Naive B cell (primary cell): Measurements from ENCODE around the gene PER2. TPM values are rescaled to one million over a fixed set of nuclear protein-coding genes. Genes with fewer than 3 reads are reported as not detected.
A peak's percentile ranks its signal among the peaks of the same experiment; 100 is the strongest.

ENCODE experiments used
- ATAC-seq, 2 donors: fragments of 150-1000 bp; cut with Tn5 transposase; 2 replicates each; pipeline ENCODE4 v1.10.0; 2021; ENCODE audit warnings: low read depth in 2 of 2, mild to moderate bottlenecking in 2 of 2, moderate library complexity in 2 of 2
- DNase-seq: peaks from one replicate; pipeline ENCODE4 v3.0.0; 2022
- H3K27ac Mint-ChIP-seq, 6 donors: one replicate each; pipeline ENCODE4 v1.8.0; 2020 to 2022; ENCODE audit warnings: mild to moderate bottlenecking in 6 of 6, mixed read lengths in 6 of 6, moderate library complexity in 5 of 6, inconsistent platforms in 2 of 6
- H3K27me3 Mint-ChIP-seq, 3 donors: one replicate each; pipeline ENCODE4 v1.8.0; 2021 to 2022; ENCODE audit warnings: mixed read lengths in 3 of 3, mild to moderate bottlenecking in 1 of 3
- H3K36me3 Mint-ChIP-seq, 2 donors: one replicate each; pipeline ENCODE4 v1.8.0; 2020 to 2022; ENCODE audit warnings: mixed read lengths in 2 of 2, inconsistent platforms in 1 of 2, mild to moderate bottlenecking in 1 of 2
- H3K4me1 Mint-ChIP-seq, 3 donors: one replicate each; pipeline ENCODE4 v1.8.0; 2020 to 2022; ENCODE audit warnings: mixed read lengths in 3 of 3, inconsistent platforms in 1 of 3, mild to moderate bottlenecking in 1 of 3, moderate library complexity in 1 of 3
- H3K4me3 Mint-ChIP-seq, 8 donors: one replicate each; pipeline ENCODE4 v1.8.0; 2020 to 2022; ENCODE audit warnings: mild to moderate bottlenecking in 8 of 8, mixed read lengths in 8 of 8, moderate library complexity in 8 of 8, inconsistent platforms in 2 of 8
- H3K9me3 Mint-ChIP-seq, 7 donors: one replicate each; pipeline ENCODE4 v1.8.0; 2020 to 2022; ENCODE audit warnings: mixed read lengths in 7 of 7, mild to moderate bottlenecking in 5 of 7, inconsistent platforms in 2 of 7, moderate library complexity in 1 of 7
- polyA plus RNA-seq, 6 donors: library from polyadenylated mRNA; unstranded; fragments of 300-500 nt; fragmentation: Illumina TruSeq; gene quantifications; one replicate each; pipeline ENCODE4 v1.2.3, GENCODE V29; 2021; ENCODE audit warnings: low read depth in 6 of 6

The PER2 gene
- polyA plus RNA-seq, 6 donors from 2014 or later, result 3.5 to 11.7 (median 4.5) TPM

GRCh38 chr2:238202326-238203093, 85.9 kb downstream of the PER2 start:
- no peak for DNase-seq
- peak overlapping the region; percentile 80 to 95 (median 89) for H3K4me3 Mint-ChIP-seq
- peaks cover 25 to 47% (median 44%) of the 10 kb centered on the region in 3 donors for H3K4me1 Mint-ChIP-seq
- ATAC-seq, result no peak
- H3K9me3 Mint-ChIP-seq, result peaks cover 0 to 2% (median 0%) of the 10 kb centered on the region in 7 donors
- peak overlapping the region; percentile 58 to 95 (median 86) for H3K27ac Mint-ChIP-seq
- no peaks in the 10 kb centered on the region for H3K36me3 Mint-ChIP-seq
- H3K27me3 Mint-ChIP-seq, result no peaks in the 10 kb centered on the region

Other genes starting within 250 kb of the PER2 start
- 10 to 100 TPM; 11.5 to 18.8 (median 15.6) TPM for gene SCLY, start 227.6 kb downstream of the PER2 start, polyA plus RNA-seq
- gene ESPNL, start 188.3 kb downstream of the PER2 start, polyA plus RNA-seq, result under 1 TPM in 2 of 6 donors, not detected in 4; 0.24 to 0.30 TPM
- not detected for gene KLHL30, start 149.9 kb downstream of the PER2 start, polyA plus RNA-seq
- gene ERFE, start 129.6 kb downstream of the PER2 start, polyA plus RNA-seq, result not detected
- 10 to 100 TPM; 37.4 to 51.4 (median 48.4) TPM for gene ILKAP, start 84.9 kb downstream of the PER2 start, polyA plus RNA-seq
- gene HES6, start 48.6 kb downstream of the PER2 start, polyA plus RNA-seq, result 1 to 10 TPM; 2.5 to 6.9 (median 3.9) TPM
- gene TRAF3IP1, start 31.9 kb upstream of the PER2 start, polyA plus RNA-seq, result 1 to 10 TPM; 2.8 to 5.4 (median 3.5) TPM
- 10 to 100 TPM; 17.4 to 43.8 (median 24.2) TPM for gene ASB1, start 138.3 kb upstream of the PER2 start, polyA plus RNA-seq